Activated CD8-positive, alpha-beta T cell treated with anti-CD3 and anti-CD28 coated beads for 36 hours (primary cell): ENCODE measurements around the gene DMAC2L. TPM values are rescaled to one million over a fixed set of nuclear protein-coding genes. Genes with fewer than 3 reads are reported as not detected.

Experiments used
- ATAC-seq: fragments of 200-7000 bp; cut with Tn5 transposase; one replicate; pipeline ENCODE4 v1.10.0; 2021; ENCODE audit warnings: mild to moderate bottlenecking, moderate library complexity
- CTCF ChIA-PET: fragments of 350-600 bp; sonication (Branson Sonifier 250); formaldehyde crosslinking; loops from one replicate; lab custom pipeline; 2021; ENCODE audit warnings: antibody characterized with exemption; lab: Charles Lee
- POLR2A ChIA-PET: fragments of 350-600 bp; sonication (Branson Sonifier 250); formaldehyde crosslinking; loops from one replicate; lab custom pipeline; 2021; ENCODE audit warnings: antibody characterized with exemption; lab: Charles Lee
- DNase-seq: peaks from one replicate; pipeline ENCODE4 v3.0.0-alpha.2; 2020
- H3K27ac Mint-ChIP-seq: one replicate; pipeline ENCODE4 v1.8.0; 2021; ENCODE audit warnings: mild to moderate bottlenecking, mixed read lengths
- H3K27me3 Mint-ChIP-seq: one replicate; pipeline ENCODE4 v1.8.0; 2021; ENCODE audit warnings: mixed read lengths
- H3K36me3 Mint-ChIP-seq: one replicate; pipeline ENCODE4 v1.8.0; 2021; ENCODE audit warnings: low read depth, mixed read lengths
- H3K4me1 Mint-ChIP-seq: one replicate; pipeline ENCODE4 v1.8.0; 2021; ENCODE audit warnings: low read depth, mixed read lengths
- H3K4me3 Mint-ChIP-seq: one replicate; pipeline ENCODE4 v1.8.0; 2021; ENCODE audit warnings: mild to moderate bottlenecking, moderate library complexity, mixed read lengths
- H3K9me3 Mint-ChIP-seq: one replicate; pipeline ENCODE4 v1.8.0; 2021; ENCODE audit warnings: mixed read lengths
- CTCF ChIP-seq: fragments of 200-600 bp; IDR thresholded peaks from one replicate; pipeline ENCODE4 v1.8.0; 2022; ENCODE audit warnings: antibody characterized with exemption, mild to moderate bottlenecking
- intact Hi-C: fragments of 100-400 bp; cut with micrococcal nuclease; formaldehyde crosslinking; loops from one replicate; pipeline ENCODE4 v1.10.0; 2022
- total RNA-seq, 2 experiments: library from RNA; stranded (reverse); gene quantifications; one replicate each; pipeline ENCODE4 v1.2.3, GENCODE V29; 2021

DMAC2L gene
- total RNA-seq: 10 to 100 TPM; 15.5 to 17.6 TPM

- intact Hi-C loops: loop anchor here (5.0 kb wide), 1 partner anchor 80 kb away; the partner anchor contains the start of gene SOS2
- H3K9me3 Mint-ChIP-seq: peaks cover 8% of the 10 kb centered on the region
- H3K27ac Mint-ChIP-seq: peak within 1 kb of the TSS; percentile 98
- peak; percentile 96 for ATAC-seq
- ChIA-PET POLR2A (interaction anchor here (0.6 to 2.3 kb wide), 6 partner anchors 9 to 678 kb away, joined by 3 to 18 read pairs (median 4); no protein-coding TSS in a partner anchor), CTCF (interaction anchor here (1.2 to 3.2 kb wide), 4 partner anchors 10 to 450 kb away, joined by 3 to 35 read pairs (median 4); no protein-coding TSS in a partner anchor)
- peak; percentile 91 for DNase-seq
- TF ChIP-seq CTCF: peak; percentile 11
- peak within 1 kb of the TSS; percentile 88 for H3K4me3 Mint-ChIP-seq
- H3K4me1 Mint-ChIP-seq: peaks cover 35% of the 10 kb centered on the region
- H3K27me3 Mint-ChIP-seq: no peaks in the 10 kb centered on the region
- H3K36me3 Mint-ChIP-seq: peaks cover 27% of the 10 kb centered on the region
Measured at GRCh38 chr14:50311972-50312733, at the start of gene DMAC2L, which contains the start of gene L2HGDH. DMAC2L (plus strand) TSS chr14:50312324; CDS start chr14:50321488, 9,164 bp downstream. L2HGDH (minus strand) TSS chr14:50312229; CDS start chr14:50312150, 79 bp downstream.

GRCh38 chr14:50262865-50263264 lies 49.3 kb upstream of the DMAC2L start:
- Mint-ChIP-seq H3K27me3 (no peaks in the 10 kb centered on the region), H3K9me3 (no peaks in the 10 kb centered on the region), H3K27ac (no peak overlapping the region), H3K4me3 (no peak overlapping the region), H3K4me1 (no peaks in the 10 kb centered on the region), H3K36me3 (peaks cover 3% of the 10 kb centered on the region)
- CTCF ChIA-PET: interaction anchor here (0.9 kb wide), 1 partner anchor 117 kb away, joined by 4 read pairs; no protein-coding TSS in a partner anchor
- DNase-seq (no peak), ATAC-seq (no peak)
- intact Hi-C loops: no loop called here
- TF ChIP-seq CTCF: no peak
- POLR2A ChIA-PET: no interaction called here

GRCh38 chr14:50263321-50263720 lies 48.8 kb upstream of the DMAC2L start:
- no peak overlapping the region for H3K27ac Mint-ChIP-seq
- DNase-seq (no peak), ATAC-seq (no peak)
- H3K9me3 Mint-ChIP-seq: no peaks in the 10 kb centered on the region
- H3K4me3 Mint-ChIP-seq: no peak overlapping the region
- POLR2A ChIA-PET: no interaction called here
- no peak for TF ChIP-seq CTCF
- peaks cover 3% of the 10 kb centered on the region for H3K36me3 Mint-ChIP-seq
- intact Hi-C loops: no loop called here
- no peaks in the 10 kb centered on the region for H3K4me1 Mint-ChIP-seq
- CTCF ChIA-PET: interaction anchor here (0.9 kb wide), 1 partner anchor 118 kb away, joined by 4 read pairs; no protein-coding TSS in a partner anchor
- no peaks in the 10 kb centered on the region for H3K27me3 Mint-ChIP-seq

- Mint-ChIP-seq H3K4me1 (no peaks in the 10 kb centered on the region), H3K9me3 (no peaks in the 10 kb centered on the region), H3K27me3 (no peaks in the 10 kb centered on the region), H3K36me3 (peaks cover 5% of the 10 kb centered on the region), H3K4me3 (no peak overlapping the region), H3K27ac (no peak overlapping the region)
- ATAC-seq (no peak), DNase-seq (no peak)
- ChIA-PET CTCF (no interaction called here), POLR2A (no interaction called here)
- intact Hi-C loops: no loop called here
- TF ChIP-seq CTCF: no peak
Measured at GRCh38 chr14:50265029-50265428, 47.1 kb upstream of the DMAC2L start.

GRCh38 chr14:50270932-50271331 lies 41.2 kb upstream of the DMAC2L start:
- Mint-ChIP-seq H3K27ac (no peak overlapping the region), H3K9me3 (no peaks in the 10 kb centered on the region), H3K36me3 (peaks cover 3% of the 10 kb centered on the region), H3K4me3 (no peak overlapping the region), H3K27me3 (no peaks in the 10 kb centered on the region), H3K4me1 (no peaks in the 10 kb centered on the region)
- ChIA-PET CTCF (no interaction called here), POLR2A (no interaction called here)
- intact Hi-C loops: no loop called here
- no peak for DNase-seq
- TF ChIP-seq CTCF: no peak
- ATAC-seq: no peak
